ENCODE data around the gene CD86.

- TF ChIP-seq, protein P1, sequence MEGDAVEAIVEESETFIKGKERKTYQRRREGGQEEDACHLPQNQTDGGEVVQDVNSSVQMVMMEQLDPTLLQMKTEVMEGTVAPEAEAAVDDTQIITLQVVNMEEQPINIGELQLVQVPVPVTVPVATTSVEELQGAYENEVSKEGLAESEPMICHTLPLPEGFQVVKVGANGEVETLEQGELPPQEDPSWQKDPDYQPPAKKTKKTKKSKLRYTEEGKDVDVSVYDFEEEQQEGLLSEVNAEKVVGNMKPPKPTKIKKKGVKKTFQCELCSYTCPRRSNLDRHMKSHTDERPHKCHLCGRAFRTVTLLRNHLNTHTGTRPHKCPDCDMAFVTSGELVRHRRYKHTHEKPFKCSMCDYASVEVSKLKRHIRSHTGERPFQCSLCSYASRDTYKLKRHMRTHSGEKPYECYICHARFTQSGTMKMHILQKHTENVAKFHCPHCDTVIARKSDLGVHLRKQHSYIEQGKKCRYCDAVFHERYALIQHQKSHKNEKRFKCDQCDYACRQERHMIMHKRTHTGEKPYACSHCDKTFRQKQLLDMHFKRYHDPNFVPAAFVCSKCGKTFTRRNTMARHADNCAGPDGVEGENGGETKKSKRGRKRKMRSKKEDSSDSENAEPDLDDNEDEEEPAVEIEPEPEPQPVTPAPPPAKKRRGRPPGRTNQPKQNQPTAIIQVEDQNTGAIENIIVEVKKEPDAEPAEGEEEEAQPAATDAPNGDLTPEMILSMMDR (IDR thresholded peaks at IDR 0.05; ENCODE audit: control extremely low read depth in 1 of 3, insufficient read depth in 1 of 3, low read depth in 1 of 3, low read length in 3 of 3): no peak
- TF ChIP-seq POLR2AphosphoS5 (IDR thresholded peaks at IDR 0.05; ENCODE audit: low read depth, low read length): no peak
Observed at GRCh38 chr3:122011396-122011795, 43.8 kb upstream of the CD86 start.
